HG02970 (cell line): ENCODE measurements around the gene PACSIN2.
A peak's percentile ranks its signal among the peaks of the same experiment; 100 is the strongest.
"Not testable (repeated sequence)": the region's sequence is repeated elsewhere in the genome, so short reads cannot be mapped to it uniquely, and the experiment has no call there.

Source experiments
- ATAC-seq: cut with Tn5 transposase; IDR thresholded peaks from one replicate; pipeline ENCODE4 v1.9.1; 2021; ENCODE audit warnings: mild to moderate bottlenecking, moderate library complexity, moderate number of reproducible peaks; ENCODE audit not compliant: unreplicated experiment, low FRiP score

The PACSIN2 gene

GRCh38 chr22:43014869-43015676 is at the start of gene PACSIN2:
Gene PACSIN2 (minus strand): TSS chr22:43015149. CDS start chr22:42912080, 103,069 bp downstream.
- peak; percentile 84 for ATAC-seq

GRCh38 chr22:43060183-43060582 is 45.2 kb upstream of the PACSIN2 start:
- no peak for ATAC-seq

GRCh38 chr22:43057641-43058040 is 42.7 kb upstream of the PACSIN2 start:
- ATAC-seq: no peak

- no peak for ATAC-seq
Measured at GRCh38 chr22:43053176-43053575, 38.2 kb upstream of the PACSIN2 start.

- ATAC-seq: no peak
Measured at GRCh38 chr22:43050995-43051394, 36.0 kb upstream of the PACSIN2 start.

GRCh38 chr22:43047605-43048004 is 32.7 kb upstream of the PACSIN2 start:
- ATAC-seq: no peak

GRCh38 chr22:43044290-43044712 is 29.4 kb upstream of the PACSIN2 start:
- ATAC-seq: no peak

GRCh38 chr22:43042101-43042780 is 27.3 kb upstream of the PACSIN2 start:
- no peak for ATAC-seq

GRCh38 chr22:43039800-43040199 is 24.9 kb upstream of the PACSIN2 start:
- ATAC-seq: no peak

GRCh38 chr22:43038325-43038724 is 23.4 kb upstream of the PACSIN2 start:
- no peak for ATAC-seq

- no peak for ATAC-seq
Measured at GRCh38 chr22:43036282-43036829, 21.4 kb upstream of the PACSIN2 start.

- ATAC-seq: no peak
Measured at GRCh38 chr22:43035250-43035649, 20.3 kb upstream of the PACSIN2 start.

GRCh38 chr22:43031617-43032016 is 16.7 kb upstream of the PACSIN2 start:
- no peak for ATAC-seq

- no peak for ATAC-seq
Measured at GRCh38 chr22:43018615-43019014, 3.7 kb upstream of the PACSIN2 start.

- no peak for ATAC-seq
Measured at GRCh38 chr22:43017525-43018460, 2.8 kb upstream of the PACSIN2 start.

- ATAC-seq: not testable (repeated sequence)
Measured at GRCh38 chr22:43016150-43016549, 1.2 kb upstream of the PACSIN2 start.

GRCh38 chr22:43015677-43016042 is 711 bp upstream of the PACSIN2 start:
- ATAC-seq: no peak

GRCh38 chr22:43014316-43014868 is 557 bp downstream of the PACSIN2 start:
- no peak for ATAC-seq

- no peak for ATAC-seq
Measured at GRCh38 chr22:43013355-43014315, 1.3 kb downstream of the PACSIN2 start.
